NT2/D1 (cell line): ENCODE results near the gene PTPRN2.

Experiments used
- DNase-seq: peaks from one replicate; pipeline ENCODE4 v3.0.0-alpha.2; 2011; ENCODE audit warnings: low read depth, low spot score
- H3K27me3 ChIP-seq: 2 replicates; pipeline ENCODE4 v1.6.0; 2011; ENCODE audit warnings: mild to moderate bottlenecking; ENCODE audit not compliant: insufficient read length, insufficient read depth
- H3K36me3 ChIP-seq: 2 replicates; pipeline ENCODE4 v1.6.1; 2011; ENCODE audit warnings: mild to moderate bottlenecking, low read length, mixed read lengths; ENCODE audit not compliant: insufficient read depth, insufficient read length
- H3K4me1 ChIP-seq: 2 replicates; pipeline ENCODE4 v1.5.1; 2011; ENCODE audit not compliant: insufficient read depth, insufficient read length
- H3K4me3 ChIP-seq: 2 replicates; pipeline ENCODE4 v1.5.1; 2011; ENCODE audit warnings: low read depth; ENCODE audit not compliant: insufficient read length
- H3K9ac ChIP-seq: 2 replicates; pipeline ENCODE4 v1.6.0; 2011; ENCODE audit warnings: low read depth; ENCODE audit not compliant: insufficient read length
- H3K9me3 ChIP-seq: 2 replicates; pipeline ENCODE4 v1.5.1; 2011; ENCODE audit warnings: mild to moderate bottlenecking, low read length; ENCODE audit not compliant: insufficient read depth
- SUZ12 ChIP-seq: IDR thresholded peaks from 2 replicates; pipeline ENCODE4 v1.6.1; 2011; ENCODE audit not compliant: insufficient read length, insufficient read depth; ENCODE audit errors: extremely low read depth
- YY1 ChIP-seq: IDR thresholded peaks from 2 replicates; pipeline ENCODE4 v1.6.1; 2011; ENCODE audit not compliant: insufficient read length, insufficient read depth
- ZNF274 ChIP-seq: IDR thresholded peaks from 2 replicates; pipeline ENCODE4 v1.6.1; 2011; ENCODE audit warnings: mild to moderate bottlenecking, low read depth, low read length

Gene PTPRN2

GRCh38 chr7:157551325-157552070 is 1036.1 kb downstream of the PTPRN2 start:
- Histone ChIP-seq H3K9me3 (no peaks in the 10 kb centered on the region), H3K4me1 (no peaks in the 10 kb centered on the region), H3K4me3 (no peak overlapping the region), H3K36me3 (no peaks in the 10 kb centered on the region), H3K27me3 (no peaks in the 10 kb centered on the region), H3K9ac (no peak overlapping the region)
- no peak for DNase-seq
- TF ChIP-seq ZNF274 (no peak), YY1 (no peak), SUZ12 (no peak)

GRCh38 chr7:157550300-157551275 is 1037.0 kb downstream of the PTPRN2 start:
- H3K4me1 ChIP-seq = no peaks in the 10 kb centered on the region
- H3K9me3 ChIP-seq = no peaks in the 10 kb centered on the region
- no peak overlapping the region for H3K4me3 ChIP-seq
- no peaks in the 10 kb centered on the region for H3K27me3 ChIP-seq
- TF ChIP-seq ZNF274 (no peak), SUZ12 (no peak), YY1 (no peak)
- no peak overlapping the region for H3K9ac ChIP-seq
- DNase-seq = no peak
- no peaks in the 10 kb centered on the region for H3K36me3 ChIP-seq

DNA sequence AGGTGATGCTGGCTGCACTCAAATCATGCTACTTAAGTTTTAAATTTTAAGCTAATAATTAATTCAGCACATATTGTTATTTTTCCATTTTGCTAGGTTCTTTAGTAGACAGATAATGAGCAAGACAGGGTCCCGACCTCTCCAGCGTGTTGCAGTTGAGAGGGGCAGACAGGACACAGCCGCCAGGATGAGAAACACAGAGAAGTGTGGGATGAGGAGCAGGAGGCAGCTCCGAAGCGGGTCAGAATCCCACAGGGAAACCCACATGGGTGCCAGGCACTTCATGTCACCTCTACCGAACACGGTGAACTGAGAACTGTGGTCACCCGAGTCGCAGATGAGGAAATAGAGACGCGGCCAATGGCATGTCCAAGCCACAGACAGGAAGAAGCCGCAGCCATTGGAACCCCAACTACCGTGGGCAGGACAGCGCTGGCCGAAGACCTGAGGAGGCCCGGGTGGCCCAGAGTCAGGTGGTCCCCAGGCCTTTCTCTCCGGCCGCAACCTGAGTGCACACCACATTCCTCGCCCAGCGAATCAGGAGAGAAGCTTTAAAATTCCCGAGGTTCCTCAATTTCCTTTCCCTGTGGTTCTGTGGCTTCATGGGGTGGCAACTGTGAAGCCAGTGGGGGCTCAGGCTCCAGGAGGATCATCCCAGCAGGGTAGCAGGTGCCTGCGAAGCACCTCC is 1037.9 kb downstream of the PTPRN2 start:
- no peaks in the 10 kb centered on the region for H3K27me3 ChIP-seq
- H3K4me1 ChIP-seq = no peaks in the 10 kb centered on the region
- H3K4me3 ChIP-seq = no peak overlapping the region
- TF ChIP-seq SUZ12 = no peak
- no peaks in the 10 kb centered on the region for H3K9me3 ChIP-seq
- no peaks in the 10 kb centered on the region for H3K36me3 ChIP-seq
- no peak overlapping the region for H3K9ac ChIP-seq
- DNase-seq = no peak

DNA sequence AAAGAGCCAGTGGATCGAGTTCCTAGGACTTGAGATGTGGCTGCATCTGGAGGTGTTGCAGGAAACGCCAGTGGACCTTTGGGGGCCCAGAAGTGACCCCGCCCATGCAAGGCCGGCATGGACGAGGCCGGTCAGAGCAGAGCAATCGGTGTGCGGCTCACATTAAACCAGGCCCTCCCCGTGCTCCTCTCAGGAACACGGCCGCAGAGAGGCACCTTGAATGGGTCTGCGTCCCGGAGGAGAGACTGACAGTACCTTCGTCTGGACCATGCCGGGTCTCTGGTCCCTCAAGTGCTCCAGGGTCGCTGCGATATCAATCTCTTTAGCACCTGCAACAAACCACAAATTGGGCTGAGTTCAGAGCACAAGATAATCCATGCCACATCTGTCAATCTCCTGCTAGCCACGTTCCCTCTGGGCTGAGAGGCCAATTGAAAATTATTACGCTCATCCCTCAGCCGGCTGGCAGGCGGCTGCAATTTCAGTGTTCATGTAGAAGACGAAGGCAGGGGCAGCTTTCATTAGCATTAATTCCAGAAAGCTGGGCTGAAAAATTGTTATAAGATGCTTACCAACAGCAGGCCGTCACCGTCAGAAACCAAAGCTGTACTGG is 1038.8 kb downstream of the PTPRN2 start:
- H3K9me3 ChIP-seq = no peaks in the 10 kb centered on the region

DNA sequence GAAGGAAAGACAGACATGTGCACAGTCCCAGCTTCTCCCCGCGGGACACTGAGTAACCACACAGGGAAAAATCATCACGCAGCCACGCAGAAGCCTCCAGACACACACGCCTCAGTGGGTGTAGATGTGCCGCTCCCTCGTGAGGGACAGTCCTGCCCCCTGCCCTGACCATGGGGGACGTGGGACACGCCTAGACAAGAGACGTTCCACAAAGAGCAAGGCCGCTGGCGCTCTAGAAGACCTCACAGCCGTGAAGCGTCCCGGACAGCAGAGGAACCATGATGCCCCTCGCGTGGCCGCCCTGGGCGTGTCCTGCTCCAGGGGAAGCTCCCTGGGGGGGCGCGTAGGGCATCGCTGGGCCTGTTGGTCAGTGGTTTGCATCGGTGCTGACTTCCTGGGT is 1040.0 kb downstream of the PTPRN2 start:
- no peaks in the 10 kb centered on the region for H3K9me3 ChIP-seq
- no peaks in the 10 kb centered on the region for H3K4me1 ChIP-seq
- H3K9ac ChIP-seq = no peak overlapping the region
- H3K27me3 ChIP-seq = no peaks in the 10 kb centered on the region
- no peak overlapping the region for H3K4me3 ChIP-seq
- TF ChIP-seq SUZ12 = no peak
- no peak for TF ChIP-seq ZNF274
- TF ChIP-seq YY1 = no peak
- H3K36me3 ChIP-seq = no peaks in the 10 kb centered on the region
- DNase-seq = no peak

More for the DNA sequence above, 1038.8 kb downstream of the PTPRN2 start:
- DNase-seq = no peak
- H3K4me3 ChIP-seq = no peak overlapping the region
- no peaks in the 10 kb centered on the region for H3K36me3 ChIP-seq
- no peaks in the 10 kb centered on the region for H3K4me1 ChIP-seq
- H3K27me3 ChIP-seq = no peaks in the 10 kb centered on the region
- no peak overlapping the region for H3K9ac ChIP-seq
- no peak for TF ChIP-seq YY1
- TF ChIP-seq SUZ12 = no peak

DNA sequence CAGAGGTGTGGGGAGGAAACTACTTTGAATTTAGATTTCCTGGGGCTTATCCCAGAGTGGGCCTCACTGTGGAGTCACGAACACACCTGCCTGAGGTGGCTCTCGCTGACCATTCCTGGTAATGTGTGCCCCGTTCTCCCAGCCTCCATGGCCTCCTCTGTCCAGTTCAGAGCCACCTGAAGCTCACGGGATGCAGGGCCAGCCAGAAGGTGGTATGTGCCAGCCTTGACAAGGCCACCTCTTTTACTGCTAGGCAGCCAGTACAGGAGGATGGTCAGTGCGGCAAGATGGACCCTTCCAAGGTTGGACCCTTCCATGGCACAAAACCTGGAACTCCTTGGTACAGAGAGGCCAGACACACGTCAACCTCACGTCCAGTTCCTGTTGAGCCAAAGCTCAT is 1040.5 kb downstream of the PTPRN2 start:
- Histone ChIP-seq H3K36me3 (no peaks in the 10 kb centered on the region), H3K9ac (no peak overlapping the region), H3K27me3 (no peaks in the 10 kb centered on the region), H3K4me3 (no peak overlapping the region), H3K4me1 (no peaks in the 10 kb centered on the region), H3K9me3 (no peaks in the 10 kb centered on the region)
- TF ChIP-seq ZNF274 (no peak), YY1 (no peak), SUZ12 (no peak)
- DNase-seq = no peak

DNA sequence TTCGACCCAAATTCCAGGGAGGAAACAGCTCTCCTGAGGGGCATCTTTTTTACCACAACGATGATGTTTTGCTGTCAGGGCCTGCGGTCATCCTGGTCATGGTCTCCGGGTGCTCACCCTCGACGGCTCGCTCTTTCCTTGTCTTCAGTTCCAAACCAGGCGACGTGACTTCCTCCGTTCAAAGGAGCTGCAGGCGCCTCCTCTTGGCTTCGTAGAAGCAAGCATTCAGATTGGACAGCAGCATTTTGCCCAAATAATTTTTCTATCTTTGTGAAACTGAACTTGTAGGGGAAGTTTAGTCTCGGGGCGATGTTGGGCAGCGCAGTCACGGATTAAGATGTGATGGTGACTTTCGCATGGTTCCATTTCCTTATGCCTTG is 1042.0 kb downstream of the PTPRN2 start:
- no peak for TF ChIP-seq SUZ12
- TF ChIP-seq ZNF274 = no peak
- no peak for TF ChIP-seq YY1
- Histone ChIP-seq H3K9ac (no peak overlapping the region), H3K4me3 (no peak overlapping the region)

More for the DNA sequence above, 1042.0 kb downstream of the PTPRN2 start:
- no peaks in the 10 kb centered on the region for H3K27me3 ChIP-seq
- H3K36me3 ChIP-seq = no peaks in the 10 kb centered on the region
- no peaks in the 10 kb centered on the region for H3K9me3 ChIP-seq
- peaks cover 2% of the 10 kb centered on the region for H3K4me1 ChIP-seq
- DNase-seq = no peak
